GM18498 (cell line): Measurements from ENCODE around the gene NAGPA.
"Not testable (repeated sequence)": the region's sequence is repeated elsewhere in the genome, so short reads cannot be mapped to it uniquely, and the experiment has no call there.

ENCODE experiments used
- ATAC-seq: cut with Tn5 transposase; IDR thresholded peaks from one replicate; pipeline ENCODE4 v1.9.1; 2021; ENCODE audit warnings: mild to moderate bottlenecking, moderate library complexity; ENCODE audit not compliant: unreplicated experiment

Gene NAGPA

DNA sequence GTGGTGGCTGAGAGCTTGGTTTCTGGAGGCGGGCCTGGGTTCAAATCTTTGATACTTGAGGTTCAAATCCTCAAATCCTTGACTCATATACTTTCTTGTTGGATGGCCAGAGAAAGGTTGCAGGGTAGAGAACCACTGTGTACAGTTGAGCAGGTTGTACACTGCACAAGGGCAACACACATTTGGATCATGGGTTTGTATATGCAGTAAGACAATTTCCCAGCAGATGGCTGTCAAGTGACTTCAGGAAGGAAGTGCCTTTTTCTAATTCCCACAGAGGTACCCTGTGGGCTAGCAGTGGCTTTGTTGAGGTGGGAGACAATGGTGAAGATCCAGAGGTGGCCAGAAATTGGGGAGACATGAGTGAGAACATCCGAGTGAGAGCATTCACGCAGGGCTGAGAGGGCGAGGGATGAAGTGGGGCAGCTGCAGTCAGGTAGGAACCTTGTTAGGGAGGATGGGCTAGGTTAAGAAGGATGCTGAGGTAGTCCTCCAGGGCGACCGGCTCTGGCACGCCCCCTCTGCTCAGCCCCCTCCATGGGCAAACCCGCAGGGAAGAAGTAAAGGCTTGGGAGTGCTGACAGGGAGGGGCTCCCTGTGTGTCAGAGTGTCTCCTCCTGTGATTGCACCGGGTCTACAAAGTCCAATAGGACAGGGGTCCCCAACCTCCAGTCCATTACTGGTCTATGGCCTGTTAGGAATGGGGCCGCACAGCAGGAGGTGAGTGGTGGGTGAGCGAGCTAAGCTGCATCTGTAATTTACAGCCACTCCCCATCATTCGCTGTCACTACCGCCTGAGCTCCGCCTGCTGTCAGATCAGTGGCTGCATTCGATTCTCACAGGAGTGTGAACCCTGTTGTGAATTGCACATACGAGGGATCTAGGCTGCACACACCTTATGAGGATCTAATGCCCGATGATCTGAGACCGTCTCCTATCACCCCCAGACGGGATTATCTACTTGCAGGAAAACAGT lies 29.3 kb upstream of the NAGPA start:
- no peak for ATAC-seq

DNA sequence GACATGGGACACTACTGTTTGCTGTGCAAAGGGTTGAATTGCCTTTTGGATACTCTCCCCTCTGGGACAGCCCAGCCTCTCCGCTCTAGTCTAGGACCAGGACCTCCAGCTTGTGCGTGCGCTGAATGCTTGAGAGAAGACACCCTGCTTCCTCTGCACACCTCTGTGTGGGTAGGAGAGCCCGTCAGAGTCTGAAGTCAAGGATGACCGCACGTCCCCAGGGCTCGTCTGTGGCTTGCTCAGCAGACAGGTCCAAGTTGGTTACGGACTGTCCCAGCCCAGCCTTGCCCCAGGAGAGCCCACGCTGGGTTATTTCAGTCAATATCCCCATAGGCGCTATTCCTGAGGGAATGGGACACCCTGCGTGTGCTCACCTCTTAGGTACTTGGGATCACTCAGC lies 28.3 kb upstream of the NAGPA start:
- ATAC-seq = no peak

DNA sequence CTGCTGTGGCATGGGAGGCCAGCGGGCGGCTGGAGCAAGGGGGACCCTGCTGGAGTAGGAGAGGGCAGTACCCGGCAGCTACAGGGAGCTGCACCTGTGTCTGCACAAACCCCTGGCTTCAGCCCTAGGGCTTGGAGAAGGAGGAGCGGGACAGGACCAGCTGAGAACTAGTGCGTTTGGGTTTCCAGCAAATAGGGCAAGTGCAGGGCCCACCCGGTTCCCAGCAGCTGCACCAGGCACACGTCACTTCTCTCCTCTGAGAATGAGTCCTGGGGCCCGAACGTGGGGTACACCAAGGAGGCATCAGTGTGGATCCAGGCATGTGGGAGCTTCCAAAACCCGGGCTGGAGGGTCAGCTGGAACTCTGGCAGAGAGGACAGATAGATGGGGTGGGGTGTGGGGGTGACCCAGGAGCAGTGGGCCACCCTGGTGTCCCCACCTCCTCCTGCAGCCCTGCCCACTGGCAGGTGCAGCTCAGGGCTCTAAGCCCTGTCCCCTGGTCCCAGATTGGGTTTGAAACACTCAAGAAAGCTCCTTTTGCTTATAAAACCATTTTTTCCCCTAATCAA lies 26.4 kb upstream of the NAGPA start:
- no peak for ATAC-seq

- ATAC-seq = no peak
Measured at GRCh38 chr16:5059386-5060072, 25.8 kb upstream of the NAGPA start.

DNA sequence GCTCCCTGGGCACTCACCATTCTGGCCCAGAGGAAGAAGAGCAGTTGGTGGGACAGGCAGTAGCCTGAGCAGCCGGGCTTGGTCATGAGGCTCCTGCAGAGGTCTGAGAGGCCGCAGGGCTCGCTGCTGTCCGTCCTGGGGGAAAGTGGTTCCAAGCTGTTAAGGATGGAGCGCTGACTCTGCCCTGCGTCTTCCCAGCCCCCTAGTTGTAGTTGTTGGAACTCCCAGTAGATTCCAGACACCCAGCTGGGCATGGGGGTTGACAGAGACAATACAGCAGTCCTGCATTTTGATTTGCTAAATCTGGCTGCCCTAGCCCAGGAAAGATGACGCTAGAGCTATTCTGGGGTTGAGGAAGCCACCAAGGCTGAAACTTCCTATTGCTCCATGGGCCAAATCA lies 24.7 kb upstream of the NAGPA start:
- ATAC-seq = no peak

GRCh38 chr16:5056352-5056751 lies 22.6 kb upstream of the NAGPA start:
- no peak for ATAC-seq

DNA sequence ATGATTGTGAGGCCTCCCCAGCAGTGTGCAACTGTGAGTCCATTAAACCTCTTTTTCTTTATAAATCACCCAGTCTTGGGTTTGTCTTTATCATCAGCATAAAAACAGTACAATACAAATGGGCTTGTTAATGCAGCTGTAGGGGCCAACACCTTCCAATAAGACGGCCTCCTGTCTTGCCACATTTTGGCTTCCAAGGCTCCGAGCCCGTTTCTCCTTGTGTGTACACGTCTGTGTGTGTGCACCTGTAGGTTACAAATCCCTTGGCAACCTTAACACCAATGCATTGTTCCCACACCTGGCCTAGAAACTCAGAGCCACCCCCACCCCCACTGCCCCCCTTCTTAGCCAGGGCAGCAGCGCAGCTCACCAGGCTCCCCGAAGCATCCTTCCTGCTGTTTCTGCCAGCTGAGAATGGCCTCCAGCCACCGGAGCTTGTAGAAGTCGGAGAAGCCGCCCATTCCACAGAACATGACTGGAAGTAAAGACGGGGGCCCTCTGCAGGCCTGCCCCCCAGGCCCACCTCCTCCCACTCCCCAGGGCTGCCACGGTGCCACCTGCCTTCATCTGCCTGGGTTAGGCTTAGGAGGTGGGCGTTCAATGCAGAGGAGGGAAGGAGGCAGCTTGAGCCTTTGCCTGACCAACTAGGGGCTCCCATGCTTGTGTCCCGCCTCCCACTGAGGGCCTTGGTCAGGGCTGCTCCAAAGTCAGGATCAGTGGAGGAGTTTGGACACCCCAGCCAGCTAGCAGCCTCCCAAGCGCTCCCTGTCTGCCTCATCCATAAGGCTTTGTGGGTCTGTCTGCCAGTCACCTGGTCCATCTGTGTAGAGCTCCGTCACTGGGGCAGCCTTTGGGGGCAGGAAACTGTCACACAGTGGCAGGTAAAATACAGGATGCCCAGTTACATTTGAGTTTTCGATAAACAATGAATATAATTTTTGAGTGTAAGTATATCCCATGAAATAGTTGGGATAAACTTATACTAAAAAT lies 21.4 kb upstream of the NAGPA start:
- no peak for ATAC-seq

DNA sequence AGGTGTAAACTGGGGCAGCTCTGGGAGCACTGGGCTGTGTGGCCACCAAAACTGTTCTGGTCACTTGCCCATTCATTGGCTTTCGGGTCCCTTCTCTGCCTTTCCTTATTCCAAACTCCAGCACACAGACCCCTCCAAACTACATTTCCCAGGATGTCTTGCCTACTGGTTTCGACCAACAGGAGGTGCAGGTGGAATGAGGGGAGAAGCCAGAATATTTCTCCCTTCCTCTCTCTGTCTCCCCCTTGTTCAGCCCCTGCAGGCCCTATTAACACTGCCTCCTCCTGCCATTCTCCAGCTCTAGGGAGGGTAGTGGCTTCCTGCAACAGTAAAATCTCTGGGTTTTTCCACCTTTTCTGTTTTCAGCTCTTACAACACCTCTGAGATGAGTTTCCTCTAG lies 13.2 kb upstream of the NAGPA start:
- no peak for ATAC-seq

GRCh38 chr16:5045499-5046115 lies 11.9 kb upstream of the NAGPA start:
- no peak for ATAC-seq

- not testable (repeated sequence) for ATAC-seq
Measured at GRCh38 chr16:5044581-5044980, 10.8 kb upstream of the NAGPA start.

GRCh38 chr16:5044011-5044540 lies 10.3 kb upstream of the NAGPA start:
- ATAC-seq = no peak

DNA sequence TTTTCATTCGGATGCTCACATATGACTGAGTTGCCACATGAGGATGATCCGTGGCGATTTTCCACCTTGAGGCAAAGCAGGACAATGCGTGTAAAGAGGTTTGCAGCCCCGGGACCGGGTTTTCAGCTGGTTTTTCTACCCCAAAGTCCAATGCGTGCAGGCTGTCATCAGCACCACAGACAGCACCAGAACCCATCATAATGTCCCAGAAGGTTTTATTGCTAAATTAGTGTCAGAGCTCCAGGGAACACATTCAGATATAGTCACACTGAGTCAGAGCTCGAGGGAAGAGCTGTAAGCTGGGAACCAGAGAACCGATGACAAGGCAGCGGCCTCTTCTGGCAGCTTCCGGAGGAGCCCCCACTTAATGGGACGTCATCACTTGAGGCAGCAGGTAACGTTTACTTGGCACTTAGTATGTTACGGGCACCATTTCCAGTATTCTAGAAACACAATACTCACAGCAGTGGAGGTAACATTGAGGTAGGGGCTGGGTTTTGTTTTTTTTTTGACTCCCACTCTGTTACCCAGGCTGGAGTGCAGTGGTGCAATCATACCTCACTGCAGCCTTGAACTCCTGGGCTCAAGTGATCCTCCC lies 8.9 kb upstream of the NAGPA start:
- no peak for ATAC-seq

GRCh38 chr16:5041600-5042133 lies 7.9 kb upstream of the NAGPA start:
- no peak for ATAC-seq

DNA sequence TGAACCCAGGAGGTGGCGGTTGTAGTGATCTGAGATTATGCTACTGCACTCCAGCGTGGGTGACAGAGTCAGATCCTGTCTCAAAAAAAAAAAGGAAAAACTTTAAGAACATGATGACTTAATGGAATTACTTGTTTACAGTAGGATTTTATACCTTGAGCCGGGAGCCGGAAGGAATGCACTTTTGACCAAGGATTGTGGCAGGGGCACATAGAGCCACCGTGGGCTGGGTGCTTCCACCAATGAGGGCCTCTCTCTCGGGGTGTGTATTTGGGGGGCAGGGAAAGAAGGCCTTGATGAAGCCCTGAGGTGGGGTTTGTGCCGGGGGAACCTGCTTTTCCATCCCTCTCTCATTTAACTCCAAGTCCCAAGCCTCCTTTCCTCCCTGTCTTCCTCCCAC lies 6.7 kb upstream of the NAGPA start:
- ATAC-seq = no peak

- no peak for ATAC-seq
Measured at GRCh38 chr16:5036228-5037156, 2.8 kb upstream of the NAGPA start.

DNA sequence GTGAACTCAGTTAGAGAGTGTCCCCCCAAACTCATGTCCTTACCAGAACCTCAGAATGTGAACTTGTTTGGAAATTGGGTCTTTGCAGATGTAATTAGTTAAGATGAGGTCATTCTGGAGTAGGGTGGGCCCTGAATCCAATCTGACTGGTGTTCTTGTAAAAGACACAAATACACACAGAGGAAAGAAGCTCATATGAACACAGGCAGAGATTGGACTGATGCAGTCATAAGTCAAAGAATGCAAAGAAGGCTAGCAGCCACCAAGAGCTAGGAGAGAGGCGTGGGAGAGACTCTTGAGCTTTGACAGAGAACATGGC lies 2.1 kb upstream of the NAGPA start:
- ATAC-seq = no peak

DNA sequence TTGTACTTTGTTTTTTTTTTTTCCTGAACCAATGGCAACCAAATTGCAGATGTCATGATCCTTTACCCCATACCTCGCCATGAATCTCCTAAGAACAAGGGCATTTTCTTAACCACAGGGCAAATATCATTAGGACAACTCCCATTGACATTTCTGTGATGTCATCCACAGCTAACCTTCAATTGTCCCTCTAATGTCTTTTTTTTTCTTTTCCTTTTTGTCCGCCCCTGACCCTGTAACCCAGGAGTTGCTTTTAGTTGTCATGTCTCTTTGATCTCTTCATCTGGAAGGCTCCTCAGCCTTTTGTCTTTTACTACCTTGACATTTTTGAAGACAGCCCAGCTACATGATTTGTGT lies 410 bp upstream of the NAGPA start:
- ATAC-seq = no peak

DNA sequence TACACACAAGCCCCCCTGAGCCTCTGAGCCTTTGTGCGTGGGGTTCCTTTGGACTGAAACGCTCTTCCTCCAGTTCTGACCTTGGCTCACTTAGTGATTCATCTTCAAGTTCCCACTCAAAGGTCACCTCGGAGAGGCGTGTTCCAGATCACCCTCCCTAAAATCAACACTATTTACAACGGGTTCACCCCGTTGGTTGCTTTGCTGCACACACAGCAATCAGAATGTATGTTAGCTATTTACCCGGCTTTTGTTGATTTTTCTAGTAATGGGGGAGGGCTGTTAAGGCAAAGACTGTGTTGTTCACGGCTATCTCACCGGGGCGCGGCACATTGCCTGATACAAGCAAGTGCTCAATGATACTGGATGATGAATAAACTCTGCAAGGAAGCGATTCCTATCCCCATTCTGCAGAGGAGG lies 977 bp downstream of the NAGPA start:
- ATAC-seq = no peak
